GM21515 (cell line): ENCODE measurements around the gene HTR1E.
"Not testable (repeated sequence)": the region's sequence is repeated elsewhere in the genome, so short reads cannot be mapped to it uniquely, and the experiment has no call there.

ENCODE experiments used
- ATAC-seq: cut with Tn5 transposase; IDR thresholded peaks from one replicate; pipeline ENCODE4 v1.9.1; 2021; ENCODE audit not compliant: unreplicated experiment

HTR1E gene, protein sequence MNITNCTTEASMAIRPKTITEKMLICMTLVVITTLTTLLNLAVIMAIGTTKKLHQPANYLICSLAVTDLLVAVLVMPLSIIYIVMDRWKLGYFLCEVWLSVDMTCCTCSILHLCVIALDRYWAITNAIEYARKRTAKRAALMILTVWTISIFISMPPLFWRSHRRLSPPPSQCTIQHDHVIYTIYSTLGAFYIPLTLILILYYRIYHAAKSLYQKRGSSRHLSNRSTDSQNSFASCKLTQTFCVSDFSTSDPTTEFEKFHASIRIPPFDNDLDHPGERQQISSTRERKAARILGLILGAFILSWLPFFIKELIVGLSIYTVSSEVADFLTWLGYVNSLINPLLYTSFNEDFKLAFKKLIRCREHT

GRCh38 chr6:86937219-86938079 lies at the start of gene HTR1E:
TSS of gene HTR1E (plus strand) at chr6:86937528. CDS start at chr6:87015335, 77,807 bp downstream.
- ATAC-seq: no peak

DNA sequence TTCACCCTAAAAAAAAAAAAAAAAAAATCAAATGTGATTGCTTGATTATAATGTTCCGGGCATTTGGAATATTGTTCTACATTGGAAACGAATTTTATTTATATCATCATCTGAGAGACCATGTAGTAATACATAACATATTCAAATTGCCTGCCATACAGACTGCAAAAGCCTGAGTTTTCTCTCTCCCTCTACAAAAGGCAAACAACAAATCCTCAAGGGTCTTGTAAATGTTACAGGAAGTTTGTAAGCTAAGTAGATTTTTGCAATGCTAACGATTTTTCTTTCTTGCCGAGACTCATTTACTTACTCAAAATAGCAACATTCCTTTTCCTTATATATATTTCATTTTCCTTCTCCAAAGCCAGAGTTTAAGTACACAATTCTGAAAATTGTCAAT lies 49.0 kb upstream of the HTR1E start:
- ATAC-seq: no peak

GRCh38 chr6:86897265-86897664 lies 40.1 kb upstream of the HTR1E start:
- not testable (repeated sequence) for ATAC-seq

DNA sequence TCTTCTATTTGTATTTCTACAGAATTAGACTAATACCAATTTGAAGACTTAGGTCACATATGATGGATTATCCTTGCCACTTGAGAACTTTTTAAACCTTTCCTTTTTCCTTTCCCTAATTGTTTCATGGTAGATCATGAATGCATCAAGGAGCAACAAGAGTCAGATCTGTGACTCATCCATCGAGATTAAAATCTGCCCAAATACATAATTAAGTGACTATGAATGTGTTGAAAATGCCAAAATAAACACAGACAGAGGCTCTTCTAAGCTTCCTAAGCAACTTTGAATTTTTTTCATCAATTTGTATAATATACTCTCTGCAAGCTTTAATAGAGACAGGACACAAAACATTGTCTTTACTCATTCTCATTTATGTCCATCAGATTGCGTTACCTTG lies 23.5 kb upstream of the HTR1E start:
- no peak for ATAC-seq

DNA sequence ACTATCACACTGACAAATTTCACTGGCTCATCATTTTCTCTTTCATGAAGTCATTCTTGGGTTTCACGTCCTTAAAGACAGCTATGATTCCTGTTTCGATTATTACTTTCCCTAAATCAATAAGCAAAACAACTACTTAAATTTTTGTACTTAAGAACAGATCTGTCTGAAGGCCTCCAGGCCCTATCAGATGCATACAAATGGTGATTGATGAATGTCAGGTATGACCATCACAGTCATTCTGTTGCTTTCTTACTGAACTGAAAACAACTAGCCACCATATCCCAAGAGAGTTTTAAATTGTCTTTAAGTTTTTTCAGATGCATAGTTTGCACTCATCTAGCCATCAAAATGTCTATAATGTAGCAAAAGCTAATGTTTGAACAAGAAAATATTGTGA lies 20.9 kb upstream of the HTR1E start:
- ATAC-seq: no peak

- not testable (repeated sequence) for ATAC-seq
Measured at GRCh38 chr6:86927138-86927537, 10.2 kb upstream of the HTR1E start.

DNA sequence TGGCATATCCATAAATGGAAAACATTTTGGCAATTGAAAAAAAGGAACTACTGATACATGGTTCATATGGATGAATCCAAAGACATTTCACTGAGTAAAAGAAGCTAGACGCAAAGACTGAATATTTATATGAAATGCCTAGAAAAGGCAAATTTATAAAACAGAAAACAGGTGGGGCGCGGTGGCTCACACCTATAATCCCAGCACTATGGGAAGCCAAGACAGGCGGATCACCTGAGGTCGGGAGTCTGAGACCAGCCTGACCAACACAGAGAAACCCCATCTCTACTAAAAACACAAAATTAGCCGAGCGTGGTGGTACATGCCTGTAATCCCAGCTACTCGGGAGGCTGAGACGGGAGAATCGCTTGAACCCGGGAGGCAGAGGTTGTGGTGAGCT lies 9.5 kb upstream of the HTR1E start:
- ATAC-seq: not testable (repeated sequence)

DNA sequence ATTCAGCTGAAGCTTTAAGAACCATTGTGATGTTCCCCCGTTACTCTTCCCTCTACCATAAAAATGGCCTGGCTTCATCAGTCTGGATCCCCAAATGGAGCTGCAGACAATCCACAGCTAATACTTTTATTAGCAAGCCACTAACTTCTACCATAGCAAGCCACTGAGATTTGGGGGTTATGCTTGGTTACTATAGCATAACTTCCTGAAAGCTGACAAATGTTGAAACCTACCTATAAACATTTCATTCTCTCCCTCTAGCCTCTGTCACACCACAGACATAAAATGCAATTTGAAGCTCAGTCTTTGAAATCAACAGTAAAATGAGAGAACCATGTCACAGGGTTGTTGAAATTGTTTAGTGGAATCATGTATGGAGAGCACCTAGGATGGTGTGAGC lies 3.0 kb upstream of the HTR1E start:
- ATAC-seq: no peak

- ATAC-seq: no peak
Measured at GRCh38 chr6:86936834-86937218, 502 bp upstream of the HTR1E start.

DNA sequence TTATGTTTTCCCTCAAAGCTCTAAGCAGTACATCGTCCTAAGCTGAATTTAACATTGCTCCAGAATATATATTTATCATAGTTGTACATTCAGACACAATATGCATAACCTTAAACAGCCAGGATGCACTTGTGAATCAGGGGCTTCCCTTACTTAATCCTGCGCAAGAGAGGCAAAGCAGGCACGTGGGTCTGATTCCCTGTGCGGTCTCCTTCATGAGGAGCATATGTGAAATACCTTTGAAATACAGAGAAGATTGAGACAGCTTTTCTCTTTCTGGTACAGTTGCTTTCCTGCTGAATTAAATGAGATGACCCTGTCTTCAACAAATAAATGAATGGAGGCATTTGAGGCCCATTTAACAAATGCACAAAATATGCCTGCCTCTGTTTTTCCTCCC lies 1.5 kb downstream of the HTR1E start:
- no peak for ATAC-seq

DNA sequence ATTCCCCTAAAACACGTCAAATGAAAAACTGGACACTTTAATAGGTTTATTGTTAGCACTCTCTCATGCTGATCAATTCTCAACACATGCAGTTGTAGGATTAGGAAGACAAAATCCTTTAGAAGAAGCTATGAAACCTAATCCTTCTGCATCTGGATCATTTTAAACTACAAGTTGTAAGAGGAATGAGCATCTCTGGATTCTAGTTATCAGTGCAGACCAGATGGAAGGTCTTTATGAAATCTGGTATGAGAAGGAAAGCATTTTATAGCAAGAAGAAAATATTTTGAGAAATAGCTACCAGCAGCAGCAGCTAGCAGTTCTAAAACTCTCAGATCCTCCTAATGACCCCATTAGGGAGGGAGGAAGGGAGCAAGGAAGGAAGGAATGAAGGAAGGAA lies 4.1 kb downstream of the HTR1E start:
- no peak for ATAC-seq

- no peak for ATAC-seq
Measured at GRCh38 chr6:86942769-86943516, 5.6 kb downstream of the HTR1E start.

- no peak for ATAC-seq
Measured at GRCh38 chr6:86943819-86944407, 6.6 kb downstream of the HTR1E start.

GRCh38 chr6:86949771-86950170 lies 12.4 kb downstream of the HTR1E start:
- no peak for ATAC-seq

DNA sequence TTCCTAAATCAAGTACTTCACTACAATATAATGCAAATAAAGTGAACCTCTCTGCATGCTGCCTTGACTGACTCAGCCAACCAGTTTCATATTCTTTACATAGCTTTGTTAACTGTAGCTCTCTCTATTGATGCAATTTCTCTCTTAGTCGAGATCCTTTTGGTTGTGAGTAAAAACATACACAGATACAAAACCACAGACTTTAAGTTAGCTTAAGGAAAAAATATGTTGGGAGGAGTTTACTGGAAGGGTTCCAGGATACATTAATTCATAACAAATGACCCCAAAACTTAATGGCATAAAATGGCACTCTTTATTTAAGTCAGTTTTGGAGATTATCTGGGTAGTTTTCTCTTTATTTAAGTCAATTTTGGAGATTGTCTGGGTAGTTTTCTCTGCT lies 15.7 kb downstream of the HTR1E start:
- no peak for ATAC-seq

GRCh38 chr6:86959656-86960055 lies 22.3 kb downstream of the HTR1E start:
- no peak for ATAC-seq

DNA sequence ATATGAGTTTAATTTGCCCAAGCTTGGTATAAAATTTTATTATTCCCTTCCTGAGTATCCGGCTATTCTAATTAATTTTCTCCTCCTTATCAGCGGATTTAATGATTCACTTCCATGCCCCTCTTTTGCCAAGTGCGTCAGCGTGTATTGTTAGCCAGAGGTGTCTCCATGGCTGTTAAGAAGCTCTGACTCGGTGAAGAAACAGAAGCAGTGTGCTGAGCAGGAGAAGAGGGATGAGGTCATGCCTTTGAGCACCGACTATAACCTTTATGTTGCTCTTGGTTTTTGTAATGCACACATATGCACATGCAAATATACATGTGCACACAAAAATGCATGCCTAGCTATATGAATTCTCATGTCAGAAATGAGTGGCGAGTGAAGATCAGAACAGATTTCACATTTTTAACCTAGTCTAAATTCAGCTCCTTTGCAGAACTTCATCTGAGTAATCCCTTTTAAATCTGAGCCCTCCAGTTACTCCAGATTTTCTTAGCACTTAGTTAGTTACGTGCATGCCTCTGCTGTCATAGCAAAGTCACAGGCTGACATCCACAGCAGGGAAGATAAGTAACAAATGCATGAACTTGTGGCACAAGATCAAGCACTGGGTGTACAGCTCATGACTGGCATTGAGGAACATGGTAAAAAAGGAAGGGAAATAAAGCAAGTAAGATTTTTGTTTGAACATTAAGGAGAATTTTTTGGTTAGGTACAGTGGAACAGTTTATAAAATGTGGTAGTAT lies 24.3 kb downstream of the HTR1E start:
- no peak for ATAC-seq

DNA sequence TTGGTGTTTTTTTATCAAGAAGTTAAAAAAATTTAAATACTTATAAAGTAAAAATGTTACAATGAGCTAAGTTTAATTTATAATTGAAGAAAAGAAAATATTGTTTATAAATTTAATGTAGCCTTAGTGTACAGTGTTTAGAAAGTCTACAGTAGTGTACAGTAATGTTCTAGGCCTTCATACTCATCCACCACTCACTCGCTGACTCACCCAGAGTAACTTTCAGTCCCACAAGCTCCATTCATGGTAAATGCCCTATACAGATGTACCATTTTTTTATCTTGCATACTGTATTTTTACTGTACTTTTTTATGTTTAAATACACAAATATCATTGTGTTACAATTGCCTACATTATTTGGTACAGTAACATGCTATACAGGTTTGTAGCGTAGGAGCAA lies 26.0 kb downstream of the HTR1E start:
- ATAC-seq: no peak

DNA sequence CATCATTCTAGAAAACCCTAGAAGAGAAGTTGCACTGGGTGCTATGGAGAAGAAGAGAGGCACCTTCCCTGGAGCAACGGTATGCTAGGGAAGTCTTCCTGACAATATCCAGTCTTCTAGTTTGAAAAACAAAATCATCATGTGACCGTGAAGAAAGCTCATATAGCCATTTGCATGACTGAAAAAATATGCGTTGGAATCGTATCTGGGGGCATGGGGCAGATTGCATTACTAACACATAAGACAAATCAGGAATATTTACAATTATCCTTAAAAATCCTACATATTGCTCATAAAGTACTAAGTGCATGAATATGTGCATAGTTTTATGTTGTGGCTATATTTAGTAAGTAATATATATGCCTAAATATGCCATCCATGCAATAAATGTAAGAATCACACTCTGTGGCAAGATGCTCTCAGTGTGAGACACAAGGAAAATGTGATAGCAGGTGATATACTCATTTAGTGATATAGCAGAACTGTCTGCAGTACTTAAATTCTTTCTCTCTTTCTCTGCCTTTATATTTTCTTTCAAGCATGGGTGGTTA lies 26.8 kb downstream of the HTR1E start:
- no peak for ATAC-seq

GRCh38 chr6:86966271-86966670 lies 28.9 kb downstream of the HTR1E start:
- no peak for ATAC-seq
